H1 (cell line): Measurements from ENCODE around the gene HDAC8. TPM values are rescaled to one million over a fixed set of nuclear protein-coding genes. Genes with fewer than 3 reads are reported as not detected.

Experiments
- BACH1 ChIP-seq: IDR thresholded peaks from 2 replicates; pipeline ENCODE4 v1.6.1; 2012; ENCODE audit warnings: low read length, improper control_type of control experiment
- BRCA1 ChIP-seq: IDR thresholded peaks from 2 replicates; pipeline ENCODE4 v1.6.1; 2012; ENCODE audit warnings: low read depth, low read length, improper control_type of control experiment
- EZH2 ChIP-seq: fragments of 200-600 bp; sonication (generic); IDR thresholded peaks from 2 replicates; pipeline ENCODE4 v1.7.1; 2012; ENCODE audit warnings: low read depth, mild to moderate bottlenecking, moderate library complexity, low read length, inconsistent platforms; ENCODE audit not compliant: severe bottlenecking
- HDAC6 ChIP-seq: IDR thresholded peaks from one replicate; pipeline ENCODE4 v1.7.1; 2012; ENCODE audit warnings: low read depth, mild to moderate bottlenecking, inconsistent platforms, low read length, moderate library complexity
- JUN ChIP-seq: IDR thresholded peaks from 2 replicates; pipeline ENCODE4 v1.6.1; 2011; ENCODE audit warnings: low read depth, mild to moderate bottlenecking, improper control_type of control experiment, low read length
- RNF2 ChIP-seq: fragments of 200-900, 300-1000 bp; sonication (generic); IDR thresholded peaks from 2 replicates; pipeline ENCODE4 v1.7.1; 2016; ENCODE audit warnings: borderline replicate concordance, low read depth, mild to moderate bottlenecking, antibody characterized with exemption, low read length; ENCODE audit not compliant: poor library complexity, severe bottlenecking; ENCODE audit errors: missing control alignments
- SP4 ChIP-seq: IDR thresholded peaks from 2 replicates; pipeline ENCODE4 v1.6.1; 2012; ENCODE audit warnings: low read length, inconsistent platforms
- TBP ChIP-seq: IDR thresholded peaks from 2 replicates; pipeline ENCODE4 v1.6.1; 2011; ENCODE audit warnings: low read depth, low read length, improper control_type of control experiment
- polyA plus RNA-seq, 7 experiments: library from polyadenylated mRNA; depleted of rRNA in 3 of 7; stranded (reverse) in 5 of 7; unstranded in 2 of 7; fragments of >200 nt in 5 of 7; fragments of 200-250 nt in 2 of 7; gene quantifications; 1 replicate in 5 of 7; 2 replicates in 1 of 7; 4 replicates in 1 of 7; pipeline versions ENCODE4 v1.2.1 to v1.2.3, GENCODE V29; 2011 to 2013; ENCODE audit warnings: missing spikeins in 2 of 7, mixed read lengths in 2 of 7
- total RNA-seq: library from RNA; stranded (reverse); fragmentation: NEBNext Ultra II Directional; extraction: Animal tissue kit (Norgen Biotek cat#: 25700); gene quantifications from 2 replicates; pipeline ENCODE4 v1.2.1, GENCODE V29; 2021

Gene HDAC8
- total and polyA plus RNA-seq, 2 of the 8 experiments (the other 6 are each of a cell fraction or from before 2014, with no cell fraction given): 9.7 to 20.3 TPM

GRCh38 chrX:72365126-72365525 lies 207.5 kb downstream of the HDAC8 start (continued):
- no peak for TF ChIP-seq RNF2
- TF ChIP-seq BRCA1: no peak
- no peak for TF ChIP-seq BACH1
- TF ChIP-seq HDAC6: no peak
- TF ChIP-seq EZH2: no peak
- no peak for TF ChIP-seq JUN
- TF ChIP-seq TBP: no peak
- no peak for TF ChIP-seq SP4
